C1 segment of cervical spinal cord (tissue), 14 donors: Measurements from ENCODE around the gene LIMCH1.
"Not testable (repeated sequence)": the region's sequence is repeated elsewhere in the genome, so short reads cannot be mapped to it uniquely, and the experiment has no call there.

Source experiments
- DNase-seq, 14 donors: peaks; one replicate each; lab custom pipeline; 2025; lab: John Stamatoyannopoulos, UW

LIMCH1 gene

DNA sequence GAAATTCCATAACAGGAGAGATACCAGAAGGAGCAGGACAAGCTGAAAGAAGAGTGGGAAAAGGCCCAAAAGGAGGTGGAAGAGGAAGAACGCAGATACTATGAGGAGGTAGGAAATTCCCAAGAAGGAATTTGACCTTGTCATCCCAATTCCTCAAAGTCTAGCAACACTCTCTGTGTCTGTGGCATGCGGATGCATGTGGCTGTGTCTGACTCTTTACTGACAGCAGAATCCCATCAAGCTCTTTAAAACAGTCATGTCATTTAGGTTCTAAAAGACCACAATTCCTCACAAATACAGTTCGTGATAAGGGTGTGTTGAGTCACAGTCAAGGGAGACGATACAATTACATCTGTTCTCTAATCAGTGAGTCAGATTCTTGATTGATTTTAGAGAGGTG, 142.0 kb downstream of the LIMCH1 start:
- DNase-seq, result no peak

DNA sequence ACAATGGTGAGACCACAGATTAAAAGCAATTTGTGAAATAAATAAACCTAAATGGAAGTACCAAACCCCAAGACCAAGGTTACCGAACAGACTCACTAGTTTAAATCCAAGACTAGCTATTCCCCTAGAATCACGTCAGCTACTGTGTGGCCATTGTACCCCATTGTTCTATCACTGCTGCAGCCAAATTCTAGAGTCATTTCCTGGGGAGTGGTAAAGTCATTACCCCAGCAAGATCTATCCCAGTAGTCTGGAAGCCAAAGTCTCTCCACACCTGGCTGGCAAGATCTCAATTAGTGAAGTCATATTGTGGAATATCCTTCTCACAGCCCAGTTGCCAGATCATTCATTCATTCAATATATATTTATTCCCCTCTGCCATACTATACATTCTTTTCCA, 143.1 kb downstream of the LIMCH1 start:
- DNase-seq, result no peak

DNA sequence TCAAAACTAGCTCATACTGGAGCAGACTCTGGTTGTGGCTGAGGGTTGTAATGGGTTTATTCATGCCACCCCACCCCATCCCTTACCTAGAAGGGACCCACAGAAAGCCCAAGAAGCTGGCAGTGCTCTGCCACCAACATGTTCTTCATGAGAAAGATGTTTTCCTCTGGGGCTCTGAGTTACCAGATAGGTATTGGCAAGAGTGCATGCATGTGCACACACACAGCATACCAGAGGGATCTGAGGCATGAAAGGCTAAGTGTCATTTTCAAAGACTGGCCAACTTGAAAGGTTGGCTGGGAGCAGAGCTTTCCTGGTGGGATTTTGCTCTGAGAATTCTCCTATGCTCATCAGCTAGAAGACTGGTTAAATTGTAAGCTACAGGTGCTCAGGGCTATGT, 145.4 kb downstream of the LIMCH1 start:
- DNase-seq, result no peak

DNA sequence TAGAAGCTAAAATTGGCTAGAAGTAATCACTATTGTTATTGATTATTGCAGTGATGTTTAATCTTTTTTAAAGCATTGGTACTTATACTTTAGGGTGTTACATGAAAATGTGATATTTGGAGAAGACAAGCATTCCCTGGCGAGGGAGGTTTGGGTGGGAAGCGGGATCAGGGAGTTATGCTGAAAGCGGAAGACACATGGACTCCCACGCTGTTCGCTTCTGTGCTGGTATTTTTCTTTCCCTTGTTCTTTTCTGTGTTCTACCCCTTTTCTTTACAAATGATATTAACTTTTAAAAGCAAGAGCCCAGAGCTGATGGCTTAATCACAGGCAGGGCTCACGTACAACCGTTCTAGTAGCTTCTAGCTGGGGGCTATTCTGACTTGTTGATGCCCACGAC, 148.9 kb downstream of the LIMCH1 start:
- DNase-seq, result no peak

DNA sequence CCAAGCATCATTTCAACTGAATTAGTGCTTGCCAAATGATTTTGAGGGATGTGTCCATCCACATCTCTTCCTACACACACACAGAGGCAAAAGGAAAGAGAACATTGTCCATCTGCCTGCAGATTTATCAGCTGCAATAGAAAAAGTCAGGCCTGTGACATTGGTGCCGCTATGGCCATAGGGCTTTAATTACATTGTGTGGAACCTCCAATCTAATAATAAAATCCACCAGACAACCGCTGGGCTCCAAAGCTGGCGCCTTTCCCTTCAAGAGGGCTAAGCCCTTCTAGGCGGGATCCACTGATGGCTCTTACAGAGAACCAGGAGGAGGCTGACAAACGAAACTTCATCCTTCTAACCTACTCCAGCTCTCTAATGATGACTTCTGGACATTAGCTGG, 150.0 kb downstream of the LIMCH1 start:
- DNase-seq, result no peak

DNA sequence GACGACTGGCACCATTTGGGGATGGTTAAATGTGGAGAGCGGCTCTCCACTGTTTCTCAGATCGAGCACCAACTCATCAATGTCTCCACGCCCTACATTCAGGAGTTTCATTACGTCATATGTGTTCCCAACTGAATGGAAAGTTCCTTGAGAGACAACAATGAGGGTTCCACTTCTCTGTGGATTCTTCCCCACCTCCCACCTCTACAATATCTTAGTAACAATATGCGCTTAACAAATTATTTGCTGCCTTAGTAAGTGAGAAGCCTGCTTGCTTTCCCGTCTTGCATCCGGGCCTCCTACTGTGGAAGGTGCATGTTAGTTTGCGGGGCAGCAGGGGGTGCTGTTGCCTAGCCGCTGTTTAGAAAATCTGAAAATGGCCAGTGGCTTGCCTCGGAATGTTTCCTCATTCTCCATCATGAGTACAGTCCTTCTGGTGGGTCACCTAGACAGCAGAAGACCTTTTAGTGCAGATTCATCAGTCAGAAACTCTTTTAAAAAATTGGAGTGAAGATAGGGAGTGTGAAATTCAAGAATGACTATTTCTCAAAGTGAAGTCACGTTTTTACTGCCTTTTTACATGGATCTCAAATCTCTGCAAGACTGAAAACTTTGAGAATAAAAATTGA, 154.9 kb downstream of the LIMCH1 start:
- DNase-seq, result peak in 9 of 14 donors; percentile 3 to 52 (median 36)

DNA sequence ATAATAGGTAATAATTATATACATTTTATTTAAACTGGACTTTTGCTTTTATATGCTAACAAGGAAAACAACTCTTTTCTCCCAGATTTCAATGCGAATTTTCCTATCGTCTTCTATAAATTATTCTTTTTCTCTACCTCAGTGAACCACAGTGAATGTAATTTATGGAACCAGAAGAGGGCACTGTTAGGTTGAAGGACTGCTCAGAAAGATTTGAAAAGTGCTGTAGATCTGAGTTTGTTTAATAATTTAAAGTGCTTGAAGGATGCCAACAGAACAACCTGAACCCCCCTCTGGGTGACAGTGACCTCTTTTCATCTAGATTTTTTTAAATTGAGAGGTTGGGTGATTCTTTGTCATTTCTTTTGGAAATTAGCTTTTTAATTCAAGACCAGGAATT, 155.7 kb downstream of the LIMCH1 start:
- no peak for DNase-seq

DNA sequence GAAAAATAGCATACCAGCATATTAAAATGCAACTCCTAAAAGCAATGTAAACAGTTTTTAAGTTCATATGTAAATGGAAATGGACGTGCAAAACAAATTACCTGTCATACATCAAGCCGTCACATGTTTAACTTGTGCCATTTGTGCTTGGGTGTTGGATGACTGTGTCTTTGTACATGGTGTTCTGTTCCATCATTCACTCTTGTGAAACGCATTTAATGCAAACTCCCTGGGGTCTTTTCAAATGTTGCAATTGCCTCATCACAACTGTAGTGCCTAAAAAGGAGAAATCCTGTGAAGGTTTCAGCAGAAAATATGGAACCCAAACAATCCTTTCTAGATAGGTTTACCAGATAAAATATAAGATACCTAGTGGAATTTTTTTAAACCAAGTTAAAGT, 158.2 kb downstream of the LIMCH1 start:
- no peak for DNase-seq

DNA sequence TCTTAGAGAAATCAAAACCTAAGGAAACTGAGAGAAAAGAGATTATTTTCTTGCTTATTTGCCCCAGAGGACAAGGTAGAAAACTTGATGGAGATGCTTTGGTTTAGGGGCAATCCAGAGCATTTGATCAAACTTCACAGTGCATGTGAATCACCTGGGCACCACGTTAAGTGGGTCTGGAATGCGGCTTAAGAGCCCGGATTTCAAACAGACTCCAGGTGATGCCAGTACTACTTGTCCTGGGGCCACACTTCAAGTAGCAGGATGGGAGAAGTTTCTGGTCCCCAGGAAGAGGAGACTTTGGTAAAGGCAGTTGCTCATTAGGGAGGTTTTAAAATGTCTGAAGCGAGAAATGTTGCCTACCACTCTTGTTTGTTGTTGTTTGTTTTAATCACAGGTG, 158.8 kb downstream of the LIMCH1 start:
- no peak for DNase-seq

DNA sequence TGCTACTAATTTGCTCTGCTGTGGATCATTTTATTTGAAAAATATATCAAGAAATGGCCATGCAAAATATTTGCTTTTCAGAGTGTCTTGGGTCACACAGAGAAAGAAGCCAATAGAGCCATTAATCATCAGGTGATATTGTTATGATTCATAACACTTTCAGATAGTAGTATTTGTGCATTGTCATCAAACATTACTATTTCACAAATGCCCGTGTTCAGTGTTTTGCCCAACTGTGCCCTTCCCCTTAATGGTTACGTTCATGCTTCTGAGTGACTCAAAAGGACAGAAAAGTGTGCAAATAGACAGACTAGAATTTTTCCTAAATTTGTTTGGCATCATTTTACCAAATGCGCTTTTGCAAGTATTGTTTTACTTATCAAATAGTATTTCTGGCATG, 164.0 kb downstream of the LIMCH1 start:
- no peak for DNase-seq

DNA sequence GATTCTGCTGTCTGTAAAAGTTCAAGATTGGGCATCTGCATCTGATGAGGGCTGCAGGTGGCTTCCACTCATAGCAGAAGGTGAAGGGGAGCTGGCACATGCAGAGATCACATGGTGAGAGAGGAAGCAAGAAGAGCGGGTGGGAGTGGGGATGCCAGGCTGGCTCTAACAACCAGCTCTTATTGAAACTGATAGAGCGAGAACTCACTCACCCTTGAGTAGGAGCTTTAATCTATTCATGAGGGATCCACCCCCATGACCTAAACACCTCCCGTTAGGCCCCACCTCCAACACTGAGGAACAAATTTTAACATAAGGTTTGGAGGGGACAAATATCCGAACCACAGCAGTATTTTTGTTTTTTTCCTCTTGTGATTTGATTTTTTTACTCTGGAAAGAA, 164.8 kb downstream of the LIMCH1 start:
- DNase-seq, result no peak

DNA sequence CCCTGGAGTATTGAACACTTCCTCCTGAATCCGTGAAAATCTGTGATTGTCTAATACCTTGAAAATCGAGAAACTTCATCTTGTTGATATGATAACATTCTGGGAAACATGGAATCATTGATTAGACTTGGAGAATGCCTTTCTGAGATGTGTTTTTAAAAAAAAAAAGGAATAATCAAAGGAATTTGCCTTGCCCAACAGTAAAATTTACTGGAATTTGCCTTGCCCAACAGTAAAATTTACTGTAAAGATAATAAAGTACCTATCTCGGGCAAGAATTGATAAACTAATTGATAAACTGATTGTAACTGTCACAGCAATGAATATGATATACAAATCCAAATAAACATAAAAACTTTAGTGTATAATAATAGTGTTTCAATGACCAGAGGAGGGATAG, 165.8 kb downstream of the LIMCH1 start:
- DNase-seq, result no peak

DNA sequence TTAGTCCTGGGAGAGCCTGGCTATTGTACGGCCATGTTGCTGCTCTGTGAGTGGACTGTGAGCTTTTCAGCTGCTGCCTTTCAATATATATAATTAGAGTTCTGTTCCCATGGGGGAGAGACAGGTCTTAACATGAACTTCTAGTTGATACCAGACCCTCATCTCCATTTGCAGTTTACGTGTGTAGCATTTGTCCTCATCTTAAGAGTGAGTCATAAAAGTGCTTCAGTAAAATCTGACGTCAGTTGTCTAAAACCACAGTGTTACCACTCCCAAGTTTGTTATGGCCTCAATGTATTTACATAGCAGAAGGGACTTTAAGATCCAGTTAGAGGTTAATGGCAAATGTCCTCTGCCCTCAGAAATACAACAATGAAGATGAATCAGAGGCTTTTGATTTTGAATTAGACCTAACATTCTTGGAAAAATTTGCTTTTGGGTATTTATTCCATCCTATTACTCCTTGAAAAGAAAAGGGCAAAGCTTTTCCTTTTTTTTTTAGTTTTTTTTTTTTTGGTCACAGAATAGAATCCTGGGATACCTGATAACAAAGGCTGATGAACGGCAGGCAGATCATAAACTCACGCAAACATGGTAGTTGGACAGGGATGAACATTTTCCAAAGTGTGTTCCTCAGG, 172.0 kb downstream of the LIMCH1 start:
- no peak for DNase-seq

DNA sequence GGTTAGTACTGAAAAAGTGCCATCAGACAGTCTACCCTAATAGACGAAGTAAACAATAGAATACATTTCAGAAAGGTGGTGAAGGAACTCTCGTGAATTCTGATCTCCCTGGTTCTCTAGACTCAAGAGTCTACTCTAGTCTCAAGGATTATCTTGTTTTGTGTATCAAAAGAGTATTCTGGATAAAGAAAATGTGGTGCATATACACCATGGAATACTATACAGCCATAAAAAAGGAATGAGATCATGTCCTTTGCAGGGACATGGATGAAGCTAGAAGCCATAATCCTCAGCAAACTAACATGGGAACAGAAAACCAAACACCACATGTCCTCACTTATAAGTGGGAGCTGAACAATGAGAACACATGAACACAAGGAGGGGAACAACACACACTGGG, 173.7 kb downstream of the LIMCH1 start:
- DNase-seq, result not testable (repeated sequence)

DNA sequence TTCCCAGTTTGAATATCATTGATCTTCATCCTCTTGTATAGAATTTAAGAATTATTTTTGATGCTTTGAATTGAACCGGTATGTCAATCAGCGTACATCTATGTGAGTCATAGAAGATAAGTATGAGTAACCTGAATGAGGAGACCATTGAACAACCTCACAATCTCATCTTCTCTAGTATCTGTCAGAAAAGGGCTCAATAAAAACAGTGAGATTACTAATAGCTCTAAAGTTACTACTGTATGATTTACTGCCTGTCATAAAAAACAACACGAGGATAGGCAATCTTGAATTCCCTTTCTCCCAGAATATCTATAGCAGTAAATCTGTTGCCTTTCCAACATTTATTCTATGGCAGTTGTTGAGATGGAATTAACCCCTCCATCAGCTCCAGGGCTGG, 174.5 kb downstream of the LIMCH1 start:
- DNase-seq, result no peak

DNA sequence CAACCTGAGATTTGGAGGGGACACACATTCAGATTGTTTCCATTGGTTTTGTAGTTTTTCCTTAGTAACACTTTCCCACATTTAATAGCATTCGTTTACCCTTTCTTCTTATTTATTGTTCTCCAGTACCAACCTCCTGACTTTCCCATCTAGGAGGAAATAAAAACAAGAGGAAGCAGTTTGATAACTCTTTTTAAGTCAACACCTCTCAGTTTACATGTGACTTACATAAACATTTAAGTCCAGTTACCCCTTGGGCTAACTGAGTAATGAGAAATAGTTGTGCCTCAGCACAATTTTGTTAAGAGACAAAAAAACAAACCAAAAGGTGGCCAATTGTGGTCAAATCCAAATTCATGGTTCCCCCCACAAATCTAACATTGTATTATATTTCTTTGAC, 175.8 kb downstream of the LIMCH1 start:
- DNase-seq, result no peak

DNA sequence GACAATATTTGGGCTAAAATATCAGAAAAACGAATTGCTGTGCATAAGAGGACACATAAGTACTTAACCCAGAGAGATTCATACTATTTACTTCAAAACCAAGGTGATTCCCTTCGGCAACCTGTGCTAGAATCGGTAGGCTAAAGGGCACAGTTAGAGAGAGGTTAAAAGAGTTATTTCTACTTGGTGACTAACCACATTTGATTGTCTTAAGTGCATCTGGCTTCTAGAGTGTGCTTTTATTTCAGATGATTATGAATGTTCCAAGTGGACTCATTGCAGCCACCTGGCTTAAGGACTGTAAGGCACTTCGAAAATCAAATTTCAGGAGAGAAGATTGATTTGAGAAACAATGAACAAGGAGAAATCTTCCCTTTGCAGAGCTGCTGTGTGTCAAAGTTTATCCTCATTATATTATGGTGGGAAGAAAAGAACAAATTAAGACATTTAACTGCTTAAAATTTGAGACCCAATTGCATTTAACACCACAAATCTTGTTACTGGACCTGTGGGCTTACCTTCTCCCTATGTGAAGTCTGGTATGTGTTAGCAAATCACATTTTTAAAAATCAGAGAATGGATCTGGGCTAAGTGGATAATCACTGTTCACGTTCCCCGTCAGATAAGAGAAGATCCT, 176.5 kb downstream of the LIMCH1 start:
- DNase-seq, result no peak

DNA sequence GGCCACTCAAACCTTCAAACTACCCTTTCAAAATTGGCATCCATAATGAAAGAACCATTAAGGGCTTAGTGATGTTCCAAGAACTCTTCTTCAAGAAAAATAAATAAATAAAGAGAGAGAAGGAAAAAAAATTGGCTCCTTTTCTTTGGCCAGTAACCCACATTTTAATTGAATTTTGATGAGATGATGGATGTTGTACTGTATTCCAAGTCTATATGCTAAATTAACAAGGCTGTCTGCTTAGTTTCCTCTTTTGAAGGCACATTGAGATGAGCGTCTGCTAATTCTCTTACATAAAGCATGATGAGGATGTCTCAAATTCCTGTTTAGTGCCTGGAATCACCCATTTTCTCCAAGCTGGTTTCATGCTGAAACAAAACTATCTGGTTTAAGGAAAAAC, 177.2 kb downstream of the LIMCH1 start:
- DNase-seq, result no peak

DNA sequence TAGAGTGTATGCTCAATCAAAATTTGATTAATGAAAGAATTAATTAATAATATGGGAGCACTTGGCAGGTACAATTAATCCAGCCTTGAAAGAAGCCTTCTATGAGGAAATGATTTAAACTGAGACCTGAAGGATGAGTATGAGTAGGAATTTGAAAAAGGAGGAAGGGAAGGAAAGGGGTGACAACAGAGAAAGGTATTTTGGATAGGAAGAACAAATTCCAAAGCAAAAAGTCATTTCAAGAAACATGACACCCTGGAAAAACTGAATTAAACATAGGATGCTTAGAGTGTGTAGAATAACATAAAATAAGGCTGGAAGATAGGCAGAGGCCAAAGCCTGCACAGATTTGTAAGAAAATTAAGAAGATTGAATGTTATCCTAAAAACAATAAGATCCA, 180.9 kb downstream of the LIMCH1 start:
- no peak for DNase-seq

DNA sequence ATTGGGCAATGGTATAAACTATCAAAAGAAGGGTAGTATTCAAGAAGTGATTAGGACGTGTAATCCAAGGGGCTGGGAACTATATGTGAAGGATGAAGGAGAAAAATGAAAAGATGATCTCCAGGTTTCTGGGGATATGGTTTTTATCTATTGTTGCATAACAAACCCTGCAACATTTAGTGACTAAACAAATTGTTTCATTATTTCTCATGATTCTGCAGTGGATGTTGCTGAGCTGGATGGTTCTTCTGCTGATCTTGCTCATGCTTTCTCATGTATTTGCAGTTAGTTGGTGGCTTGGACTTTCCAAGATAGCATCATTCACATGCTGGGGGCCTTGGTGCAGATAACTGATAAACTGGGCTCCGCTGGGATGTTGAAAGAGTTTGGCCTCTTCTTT, 181.5 kb downstream of the LIMCH1 start:
- no peak for DNase-seq

DNA sequence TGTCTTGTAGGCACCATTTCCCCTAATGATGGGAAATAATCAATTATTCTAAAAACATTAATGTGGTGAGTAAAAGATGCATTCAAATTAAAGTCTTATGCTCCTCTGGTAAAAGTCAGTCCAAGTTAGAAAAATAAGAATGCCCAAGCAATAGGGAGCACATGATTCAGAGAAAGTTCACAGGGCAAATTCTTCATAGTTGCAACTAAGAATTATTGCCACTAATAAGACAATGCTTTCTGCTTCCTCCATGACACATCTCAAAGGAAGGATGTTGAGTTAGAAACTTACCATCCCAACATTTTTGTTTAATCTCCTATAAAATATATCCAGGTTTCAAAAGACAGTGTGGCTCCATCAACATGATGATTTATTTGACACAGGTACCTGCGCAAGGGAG, 184.2 kb downstream of the LIMCH1 start:
- DNase-seq, result no peak

DNA sequence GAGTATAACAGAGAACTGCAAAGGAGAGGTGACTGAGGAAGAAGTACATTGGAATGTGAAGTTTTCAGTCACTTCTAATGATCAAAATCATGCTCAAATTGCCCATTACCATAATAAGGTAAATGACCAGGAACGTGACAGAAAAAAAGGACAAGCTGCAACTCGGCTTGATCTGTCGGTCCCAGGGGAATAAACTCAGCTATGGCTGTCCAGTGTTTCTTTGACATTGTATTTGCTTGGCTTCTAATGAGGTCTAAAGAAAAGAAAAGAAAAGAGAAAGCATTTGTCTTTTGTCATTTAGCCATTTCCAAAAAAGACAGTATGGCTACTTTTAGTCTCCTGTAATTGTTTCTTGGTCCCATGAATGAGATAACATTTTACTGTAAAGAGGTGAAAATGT, 185.3 kb downstream of the LIMCH1 start:
- DNase-seq, result no peak

DNA sequence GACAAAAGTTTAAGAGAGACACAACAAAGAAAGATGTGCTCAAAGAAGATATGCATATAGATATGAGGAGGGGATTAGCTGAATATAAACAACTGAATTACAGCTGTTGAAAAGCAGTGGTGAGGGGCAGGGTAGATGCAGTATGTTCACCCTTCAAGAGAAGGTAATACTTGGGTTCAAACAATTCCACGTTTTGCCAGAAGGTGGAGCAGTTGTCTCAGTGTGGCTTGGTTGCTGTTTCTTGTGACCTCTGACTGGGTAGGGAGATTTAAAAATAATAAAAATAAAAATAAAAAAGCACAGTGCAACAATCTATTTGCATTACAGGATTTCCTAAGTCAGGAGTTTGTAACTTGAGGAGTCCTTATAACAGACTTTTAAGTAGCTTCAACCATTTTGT, 187.3 kb downstream of the LIMCH1 start:
- DNase-seq, result no peak
